HK-2 (cell line): ENCODE measurements around the gene ARHGAP22.
A peak's percentile ranks its signal among the peaks of the same experiment; 100 is the strongest.

Experiments
- DNase-seq: peaks from one replicate; pipeline ENCODE4 v3.0.0-alpha.2; 2018; ENCODE audit not compliant: unreplicated experiment

The ARHGAP22 gene

DNA sequence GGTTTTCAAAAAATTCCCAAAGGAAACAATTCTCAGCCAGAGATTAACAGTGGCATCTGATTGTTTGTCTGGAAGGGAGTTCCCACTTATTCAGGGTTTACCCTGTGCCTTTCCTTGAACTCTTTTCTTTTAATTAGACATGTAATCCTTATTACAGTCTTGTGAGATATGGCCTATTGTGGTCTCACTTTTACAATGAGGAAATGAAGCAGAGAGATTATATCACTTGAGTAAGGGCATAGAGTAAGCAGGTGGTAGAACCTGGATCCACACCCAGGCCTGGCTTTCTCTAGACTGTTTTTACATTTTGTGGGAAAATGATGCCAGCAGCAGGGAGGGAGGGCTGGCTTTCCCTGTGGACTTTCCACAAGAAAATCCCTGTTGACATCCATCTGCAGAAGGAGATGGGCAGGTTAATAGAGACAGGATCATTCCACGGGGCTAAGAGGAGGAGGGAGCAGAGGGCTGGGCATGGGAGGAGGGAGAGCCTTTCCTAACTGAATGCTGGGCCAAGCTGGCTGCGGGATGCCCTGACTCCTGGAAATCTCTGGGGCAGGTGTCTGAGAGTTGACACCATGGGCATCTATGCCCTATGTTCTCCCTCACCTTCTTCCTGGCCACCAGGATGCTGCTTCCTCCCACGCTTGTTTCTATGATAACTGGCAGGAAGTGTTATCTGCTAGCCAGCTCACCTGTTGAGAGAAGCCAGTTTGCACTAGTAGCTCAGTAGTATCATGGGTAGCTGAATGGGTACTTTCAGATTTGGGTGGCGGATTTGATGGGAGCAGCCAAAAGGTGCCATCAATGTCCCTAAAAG lies 28.7 kb upstream of the ARHGAP22 start:
- no peak for DNase-seq

- DNase-seq, result no peak
Measured at GRCh38 chr10:48632166-48632565, 27.3 kb upstream of the ARHGAP22 start.

DNA sequence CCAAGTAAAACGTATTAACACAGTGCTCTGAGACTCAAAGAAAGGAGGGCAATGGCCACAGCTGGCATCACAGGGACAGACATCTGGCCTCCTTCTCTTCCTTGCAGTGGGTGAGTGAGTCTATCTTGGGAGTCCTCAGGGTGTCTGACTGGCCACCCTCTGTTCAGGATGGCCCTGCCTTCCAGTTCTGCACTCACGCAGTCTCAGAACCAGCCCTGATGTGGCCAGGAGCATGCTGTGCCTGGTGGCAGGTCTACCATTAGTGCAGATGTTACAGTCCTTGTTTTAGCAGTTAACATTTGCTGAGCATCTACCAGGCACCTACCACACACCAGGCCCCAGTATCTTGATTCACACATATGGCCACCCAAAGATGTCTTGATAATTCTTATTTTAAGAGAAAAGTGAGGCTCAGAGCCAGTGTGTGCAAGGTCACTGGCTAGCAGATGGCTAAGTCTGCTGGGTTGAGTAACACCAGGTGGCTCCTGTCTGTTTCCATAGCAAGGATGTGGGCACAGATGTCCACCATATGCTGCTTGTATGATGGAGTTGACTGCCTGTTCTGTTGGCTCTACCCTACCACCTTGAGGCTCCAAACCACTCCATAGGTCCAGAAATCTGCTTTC lies 23.2 kb upstream of the ARHGAP22 start:
- DNase-seq, result no peak

DNA sequence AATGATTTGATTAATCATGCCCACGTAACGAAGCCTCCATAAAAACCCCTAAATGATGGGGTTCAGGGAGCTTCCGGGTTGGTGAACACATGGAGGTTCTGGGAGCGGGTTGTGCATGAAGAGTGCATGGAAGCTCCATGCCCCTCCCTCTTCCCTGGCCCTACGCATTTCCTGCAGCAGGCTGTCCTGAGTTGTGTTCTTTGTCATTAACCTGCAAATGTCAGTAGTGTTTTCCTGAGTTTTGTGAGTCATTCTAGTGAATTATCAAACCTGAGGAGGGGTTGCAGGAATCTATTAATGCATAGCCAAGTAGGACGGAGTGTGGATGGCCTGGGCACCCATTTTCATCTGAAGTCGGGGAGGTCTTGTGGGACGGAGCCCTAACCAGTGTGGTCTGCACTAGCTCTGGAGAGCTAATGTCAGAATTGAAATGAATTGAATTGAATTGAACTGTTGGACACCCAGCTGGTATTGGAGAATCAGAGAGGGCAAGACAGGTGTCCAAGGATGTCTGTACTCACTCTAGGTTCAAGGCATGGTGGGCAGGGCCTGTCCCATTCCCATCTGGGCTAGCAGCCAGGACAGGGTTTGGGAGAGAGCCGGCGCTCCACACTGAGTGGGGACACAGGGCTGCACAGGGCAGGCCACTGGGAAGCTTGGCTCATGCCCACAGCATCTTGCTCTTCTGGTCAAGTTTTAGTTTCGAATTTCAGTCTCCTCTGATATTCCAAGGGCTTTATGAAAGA lies 22.3 kb upstream of the ARHGAP22 start:
- peak; percentile 40 for DNase-seq

GRCh38 chr10:48626447-48626846 lies 21.6 kb upstream of the ARHGAP22 start:
- no peak for DNase-seq

DNA sequence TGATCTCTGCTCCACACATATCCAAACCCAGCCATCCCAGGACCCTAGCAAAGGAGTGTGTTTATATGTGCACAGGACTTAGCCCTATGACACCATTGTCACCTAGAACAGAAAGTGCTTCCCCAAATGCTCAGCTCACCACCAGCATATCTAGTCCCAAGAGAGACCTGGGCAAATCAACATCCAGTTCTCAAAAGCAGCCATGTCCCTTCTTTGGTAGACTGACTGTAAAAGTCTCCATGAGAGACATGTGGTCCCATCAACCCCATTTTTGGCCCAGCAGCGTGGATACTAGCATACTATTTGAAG lies 20.9 kb upstream of the ARHGAP22 start:
- DNase-seq, result no peak

DNA sequence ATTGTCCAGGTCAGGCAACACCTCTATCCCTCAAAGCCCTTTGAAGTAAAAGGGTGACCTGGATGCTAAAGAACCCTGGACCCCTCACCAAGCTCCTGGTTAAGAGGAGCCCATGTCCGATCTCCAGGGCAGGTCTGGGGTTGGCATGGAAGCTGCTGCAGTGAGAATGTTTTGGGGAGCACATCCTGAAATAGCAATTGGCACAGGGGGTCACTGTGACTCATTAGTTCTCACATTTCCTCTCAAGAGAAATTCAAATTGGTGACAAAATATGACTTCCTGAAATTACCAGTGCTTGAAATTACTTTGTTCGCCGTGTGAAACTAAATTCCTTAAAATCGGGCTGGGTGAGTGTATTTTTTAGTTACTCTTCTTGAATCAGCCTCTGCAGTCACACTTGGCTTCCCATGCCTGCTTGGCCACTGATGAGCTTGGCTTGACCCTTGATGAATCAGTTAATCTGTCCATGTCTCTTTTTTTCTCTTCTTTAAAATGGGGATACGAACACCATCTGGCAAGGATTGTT lies 18.8 kb upstream of the ARHGAP22 start:
- DNase-seq, result peak; percentile 54

GRCh38 chr10:48623009-48623408 lies 18.1 kb upstream of the ARHGAP22 start:
- no peak for DNase-seq

DNA sequence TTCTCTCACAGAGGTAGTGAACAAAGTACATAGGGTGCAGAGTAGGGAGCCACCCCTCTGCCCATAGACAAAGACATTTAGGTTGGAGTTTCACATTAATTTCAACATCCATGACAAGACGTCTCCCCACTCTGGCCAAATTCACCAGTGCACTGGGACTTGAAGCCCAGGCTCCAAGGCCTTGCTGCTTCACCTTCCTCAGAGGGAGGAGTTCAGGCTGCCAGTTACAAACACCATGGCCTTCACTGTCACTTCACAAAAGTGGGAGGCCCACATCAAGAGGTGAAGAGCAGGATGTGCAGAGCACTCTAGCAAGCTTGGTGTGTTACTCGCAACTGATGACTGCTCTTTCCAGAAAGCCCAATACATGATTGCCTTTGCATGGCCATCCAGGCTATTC lies 15.8 kb upstream of the ARHGAP22 start:
- DNase-seq, result no peak

DNA sequence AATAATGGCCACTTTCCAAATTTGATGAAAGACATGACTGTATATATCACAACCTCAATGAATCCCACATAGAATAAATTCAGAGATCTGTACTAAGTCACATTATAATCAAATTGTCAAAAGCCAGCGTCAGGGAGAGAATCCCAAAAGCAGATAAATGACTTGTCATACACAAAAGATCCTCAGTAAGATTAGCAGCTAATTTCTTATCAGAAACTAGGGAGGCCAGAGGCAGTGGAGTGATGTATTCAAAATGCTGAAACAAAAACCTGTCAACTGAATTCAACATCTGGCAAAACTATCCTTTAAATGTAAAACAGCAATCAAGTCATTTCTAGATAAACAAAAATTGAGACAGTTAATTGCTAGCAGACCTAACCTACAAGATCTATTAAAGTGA lies 11.6 kb upstream of the ARHGAP22 start:
- no peak for DNase-seq

DNA sequence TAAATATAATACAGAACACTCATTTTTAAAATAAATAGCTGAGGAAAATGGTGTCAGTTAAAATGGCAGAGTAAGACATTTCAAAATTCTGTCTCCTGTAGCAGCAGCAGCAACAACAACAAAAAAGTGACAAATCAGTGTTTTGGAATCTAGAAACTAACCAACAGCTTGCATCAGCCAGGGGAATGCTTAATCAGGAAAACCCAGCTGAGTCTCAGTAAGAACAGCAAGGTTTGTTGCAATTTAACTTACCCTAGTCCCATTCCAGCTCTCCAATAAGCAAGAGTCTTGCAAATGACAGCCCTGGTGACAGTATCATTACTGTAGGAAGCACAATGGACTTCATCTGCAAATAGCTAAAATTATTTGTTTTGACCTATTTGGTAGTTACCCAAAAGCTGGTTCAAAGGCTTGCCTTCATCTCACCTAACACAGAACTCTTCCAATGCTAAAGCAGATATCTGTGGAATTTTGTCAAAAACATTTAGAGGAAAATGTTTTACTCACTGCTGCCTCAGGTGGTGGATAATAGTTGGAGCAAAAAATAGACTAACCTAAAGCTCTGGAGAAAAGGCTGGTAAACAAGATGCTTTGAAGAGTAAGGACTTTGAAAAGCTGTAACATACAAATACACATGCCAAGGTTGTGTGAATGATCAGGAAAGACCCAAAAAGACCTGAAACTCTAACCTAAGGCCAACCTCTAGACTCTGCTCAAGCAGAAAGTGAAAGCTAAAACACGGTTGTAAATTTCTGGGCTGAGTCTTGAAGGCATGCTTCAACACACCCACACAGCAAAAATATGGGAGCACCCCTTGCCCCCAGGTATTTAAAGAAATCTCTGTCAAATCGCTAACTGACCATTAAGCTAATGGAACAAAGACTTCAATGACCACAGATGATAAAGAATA lies 9.9 kb upstream of the ARHGAP22 start:
- DNase-seq, result no peak

DNA sequence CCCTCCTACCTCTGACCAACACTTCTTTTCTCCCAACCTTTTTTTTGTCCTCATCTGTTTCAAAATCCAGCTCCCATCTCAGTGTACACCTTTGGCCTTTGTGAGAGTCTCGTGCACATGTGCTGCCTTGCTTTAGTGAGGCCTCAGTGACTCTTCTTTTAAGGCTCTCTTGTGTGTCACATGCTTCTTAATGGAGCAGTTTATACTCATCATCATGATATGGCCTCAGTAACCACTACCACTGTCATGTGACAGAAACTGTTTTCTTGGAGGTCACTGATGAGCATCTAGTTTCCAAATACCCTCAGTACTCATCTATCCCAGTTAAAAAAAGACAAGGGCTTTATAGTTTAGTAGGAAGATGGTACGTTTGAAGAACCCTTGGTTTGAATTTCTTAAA lies 8.1 kb upstream of the ARHGAP22 start:
- DNase-seq, result no peak

DNA sequence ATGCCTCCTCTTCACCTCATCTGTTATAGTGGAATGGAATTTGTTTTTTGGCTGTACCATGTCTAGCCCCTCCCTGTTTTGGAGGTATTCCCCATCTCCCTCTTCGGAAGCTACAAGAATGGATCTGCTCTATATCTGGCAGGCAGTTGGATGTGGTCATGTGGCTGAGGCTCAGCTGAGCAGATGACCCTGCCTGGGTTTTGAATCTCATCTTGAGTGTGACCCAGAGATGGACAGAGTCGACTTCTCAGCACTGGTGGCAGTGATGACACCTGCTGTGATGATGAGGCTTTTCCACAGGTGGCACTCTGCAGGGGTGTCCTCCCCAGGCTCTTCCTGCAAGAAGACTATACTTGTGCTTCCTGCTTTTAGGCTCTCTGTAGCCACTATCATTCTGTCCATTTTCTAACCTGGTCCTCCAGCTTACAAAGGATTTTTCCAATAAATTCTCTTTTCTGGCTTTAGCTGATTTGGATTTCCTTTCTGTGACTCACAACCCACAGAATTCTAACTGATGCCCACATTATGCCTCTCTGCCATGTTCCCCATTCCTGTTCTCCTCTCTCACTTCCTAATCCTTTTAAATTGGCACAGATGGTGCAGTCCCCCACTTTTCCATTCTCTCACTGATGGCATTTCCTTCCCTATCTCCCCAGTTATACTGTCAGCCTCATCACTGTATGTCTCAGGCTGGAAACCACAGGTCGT lies 7.5 kb upstream of the ARHGAP22 start:
- no peak for DNase-seq

DNA sequence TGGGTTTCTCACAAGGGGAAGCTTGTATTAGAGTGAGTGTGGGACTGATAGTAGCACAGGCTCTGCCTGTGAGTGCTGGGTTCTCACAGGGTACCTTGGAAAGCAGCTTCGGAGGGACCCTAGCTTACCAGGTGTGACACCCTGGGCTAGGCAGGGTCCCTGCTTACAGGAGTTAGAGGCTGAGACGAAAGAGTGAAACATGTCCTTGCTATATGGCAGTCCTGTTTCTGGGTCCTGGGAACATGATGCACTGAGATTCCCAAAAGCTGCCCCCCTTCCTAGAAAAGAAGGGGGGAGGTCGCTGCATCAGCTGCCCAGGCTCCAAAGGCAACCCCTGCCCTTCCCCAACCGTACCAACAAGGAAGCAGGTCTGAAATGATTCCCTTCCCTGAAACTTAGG lies 6.3 kb upstream of the ARHGAP22 start:
- no peak for DNase-seq

DNA sequence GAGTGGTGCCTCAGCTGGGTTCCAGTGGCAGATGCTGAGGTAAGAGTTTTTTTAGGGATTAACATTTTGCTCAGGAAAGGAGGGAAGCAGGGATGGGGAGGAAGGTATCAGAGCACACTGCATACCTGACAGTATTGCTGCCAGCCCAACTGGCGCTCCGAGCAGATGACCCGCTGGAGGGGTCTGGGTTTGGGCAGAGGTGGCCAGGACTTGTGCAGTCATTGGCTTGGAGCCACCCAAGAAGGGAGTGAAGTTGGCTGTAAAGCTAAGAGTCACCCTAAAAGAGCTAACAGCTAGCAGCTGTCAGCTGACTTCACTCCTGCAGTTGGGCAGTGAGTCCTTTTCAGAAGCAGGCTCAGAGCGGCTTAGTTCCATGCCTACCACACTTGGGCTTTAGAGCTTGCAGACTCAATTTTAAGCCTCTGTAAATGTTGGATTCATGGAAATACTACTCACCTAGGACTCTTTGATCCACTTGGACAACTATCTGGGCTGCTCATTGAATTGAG lies 5.8 kb upstream of the ARHGAP22 start:
- no peak for DNase-seq

- no peak for DNase-seq
Measured at GRCh38 chr10:48609899-48610584, 5.2 kb upstream of the ARHGAP22 start.

DNA sequence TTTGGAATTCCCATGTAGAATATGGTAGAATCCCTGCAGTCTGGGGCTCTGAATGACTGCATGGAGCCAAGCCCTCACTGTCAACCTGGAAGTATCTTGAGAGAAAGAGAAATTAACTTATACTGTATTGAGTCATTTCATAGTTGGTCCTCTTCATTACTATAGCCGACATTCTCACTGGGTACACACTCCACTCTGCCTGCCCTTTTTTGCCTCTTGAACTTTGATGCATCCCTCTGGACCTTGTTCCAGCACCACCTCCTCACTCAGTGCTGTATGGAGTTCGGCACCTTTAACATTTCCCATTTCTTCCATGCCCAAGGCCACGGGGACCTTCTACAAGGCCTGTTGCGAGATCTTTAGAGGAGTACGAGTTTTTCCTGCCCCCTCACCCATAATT lies 4.6 kb upstream of the ARHGAP22 start:
- DNase-seq, result no peak

DNA sequence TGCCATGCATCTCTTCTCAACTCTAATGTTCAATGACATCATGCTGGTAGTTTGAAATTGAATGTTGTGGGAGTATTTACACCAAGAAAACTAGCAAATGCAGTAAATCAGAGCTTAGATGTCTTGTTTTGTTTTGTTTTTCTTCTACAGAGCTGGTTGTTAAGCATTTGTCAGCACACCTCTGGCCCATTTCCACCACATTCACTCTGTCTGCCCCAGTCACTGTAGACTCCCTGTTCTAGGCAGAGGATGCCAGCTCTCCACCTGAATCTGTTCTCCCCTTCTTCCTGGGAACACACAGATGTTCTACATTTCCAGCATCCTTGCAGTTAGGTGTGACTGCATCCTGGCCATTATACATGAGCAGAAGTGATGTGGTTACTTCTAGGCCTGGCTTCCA lies 4.1 kb upstream of the ARHGAP22 start:
- no peak for DNase-seq

DNA sequence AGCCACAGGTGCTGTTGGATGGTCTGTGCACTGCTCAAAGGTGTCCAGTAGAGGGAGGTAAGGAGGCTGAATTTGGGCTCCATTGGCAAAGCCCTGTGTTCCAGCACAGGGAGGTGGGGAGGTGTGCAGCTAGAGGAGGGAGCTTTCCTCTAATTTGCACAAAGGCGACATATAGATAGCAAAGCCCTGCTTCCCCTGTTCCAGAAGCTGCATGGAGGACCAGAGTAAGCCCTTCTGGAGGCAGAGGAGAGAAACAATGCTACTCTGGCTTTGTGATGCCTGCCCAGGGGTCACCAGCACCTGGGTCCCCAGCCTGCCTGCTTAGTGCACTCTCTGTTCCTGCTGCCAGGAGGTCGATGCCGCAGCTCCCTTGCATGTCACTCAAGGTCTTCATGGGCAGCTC lies 3.4 kb upstream of the ARHGAP22 start:
- DNase-seq, result peak; percentile 43
